Measurements from ENCODE around the gene GBX2. TPM values are rescaled to one million over a fixed set of nuclear protein-coding genes. Genes with fewer than 3 reads are reported as not detected.

Gene GBX2
- total RNA-seq (not detected), polyA plus RNA-seq (ENCODE audit: insufficient read length in 6 of 6) (under 1 TPM in 2 of 6 donors, not detected in 4; 0.06 to 0.10 TPM)
- long read RNA-seq, donor 1 = 0 reads
- long read RNA-seq, donor 2 = 0 reads
- long read RNA-seq, donor 3 = 0 reads
- long read RNA-seq, donor 4 = 0 reads
- long read RNA-seq, donor 5, partial matches to known transcripts = 0 of 1 reads
- long read RNA-seq, donor 5, other reads (novel, unspliced or antisense) = 0 of 1 reads
- long read RNA-seq, donor 6 = 0 reads
- long read RNA-seq, donor 7 = 0 reads
- long read RNA-seq, donor 8 = 0 reads
- long read RNA-seq, donor 9 = 0 reads
- long read RNA-seq, donor 10 = 0 reads
- long read RNA-seq, donor 11, partial matches to known transcripts = 0 of 4 reads
- long read RNA-seq, donor 11, other reads (novel, unspliced or antisense) = 0 of 4 reads
- long read RNA-seq, donor 12 = 0 reads

GRCh38 chr2:236168110-236169080, at the start of gene GBX2:
Gene GBX2 (minus strand): TSS chr2:236168386. CDS start chr2:236167971, 415 bp downstream.
- H3K27ac ChIP-seq = no peak within 1 kb of the TSS
- peaks cover 16 to 41% of the 10 kb centered on the region in 2 donors for H3K4me1 ChIP-seq
- no peak for DNase-seq
- ATAC-seq = peak; percentile 39
- intact Hi-C loops (cut with DNase I) = no loop called here
- TF ChIP-seq CTCF (IDR thresholded peaks at IDR 0.05) = no peak
- no peaks in the 10 kb centered on the region for H3K9me3 ChIP-seq
- peaks cover 100% of the 10 kb centered on the region in 2 donors for H3K27me3 ChIP-seq
- H3K4me3 ChIP-seq = peak within 1 kb of the TSS in 1 of 2 donors; percentile 19
- H3K36me3 ChIP-seq = no peaks in the 10 kb centered on the region

- ATAC-seq = no peak
- TF ChIP-seq CTCF (IDR thresholded peaks at IDR 0.05) = no peak
- H3K9me3 ChIP-seq = peaks cover 0 to 2% of the 10 kb centered on the region in 2 donors
- no peaks in the 10 kb centered on the region for H3K36me3 ChIP-seq
- H3K27me3 ChIP-seq = peaks cover 10 to 46% of the 10 kb centered on the region in 2 donors
- H3K4me1 ChIP-seq = no peaks in the 10 kb centered on the region
- no peak overlapping the region for H3K4me3 ChIP-seq
- intact Hi-C loops (cut with DNase I) = no loop called here
- no peak overlapping the region for H3K27ac ChIP-seq
- DNase-seq = no peak
Observed at GRCh38 chr2:236217926-236218325, 49.7 kb upstream of the GBX2 start.

- no peaks in the 10 kb centered on the region for H3K9me3 ChIP-seq
- DNase-seq (no peak), ATAC-seq (no peak)
- no peaks in the 10 kb centered on the region for H3K36me3 ChIP-seq
- intact Hi-C loops (cut with DNase I) = no loop called here
- peaks cover 10 to 58% of the 10 kb centered on the region in 2 donors for H3K27me3 ChIP-seq
- no peak overlapping the region for H3K27ac ChIP-seq
- no peak overlapping the region for H3K4me3 ChIP-seq
- H3K4me1 ChIP-seq = no peaks in the 10 kb centered on the region
- no peak for TF ChIP-seq CTCF (IDR thresholded peaks at IDR 0.05)
Observed at GRCh38 chr2:236216711-236217110, 48.5 kb upstream of the GBX2 start.

- Histone ChIP-seq H3K4me1 (no peaks in the 10 kb centered on the region), H3K4me3 (no peak overlapping the region), H3K27me3 (peaks cover 10 to 67% of the 10 kb centered on the region in 2 donors), H3K27ac (no peak overlapping the region), H3K36me3 (no peaks in the 10 kb centered on the region), H3K9me3 (no peaks in the 10 kb centered on the region)
- no peak for TF ChIP-seq CTCF (IDR thresholded peaks at IDR 0.05)
- ATAC-seq (no peak), DNase-seq (no peak)
- intact Hi-C loops (cut with DNase I) = no loop called here
Observed at GRCh38 chr2:236215761-236216333, 47.7 kb upstream of the GBX2 start.
